ENCODE measurements around the gene ACOX1. TPM values are rescaled to one million over a fixed set of nuclear protein-coding genes. Genes with fewer than 3 reads are reported as not detected.

ACOX1 gene
- polyA plus RNA-seq, 1 of the 3 experiments (the other 2 are of a cell fraction), result 21.5 TPM

GRCh38 chr17:76022973-76023899, 44.3 kb upstream of the ACOX1 start:
- no peak overlapping the region for H3K4me2 ChIP-seq
- CTCF ChIA-PET, result interaction anchor here (0.9 to 1.7 kb wide), 4 partner anchors 9 to 275 kb away, joined by 3 to 6 read pairs (median 4); no protein-coding TSS in a partner anchor
- no peaks in the 10 kb centered on the region for H4K20me1 ChIP-seq (ENCODE audit: insufficient read depth)
- no peak for TF ChIP-seq FOSL2 (IDR thresholded peaks at IDR 0.05; ENCODE audit: borderline replicate concordance, low read depth)
- TF ChIP-seq TCF12 (IDR thresholded peaks at IDR 0.05), result no peak
- TF ChIP-seq MEF2A (IDR thresholded peaks at IDR 0.05; ENCODE audit: borderline replicate concordance, low read depth), result no peak
- no peak for TF ChIP-seq REST (IDR thresholded peaks at IDR 0.05; ENCODE audit: low read depth, low read length)
- TF ChIP-seq RXRA (IDR thresholded peaks at IDR 0.05; ENCODE audit: borderline replicate concordance, low read depth), result no peak
- no peak overlapping the region for H2AFZ ChIP-seq (ENCODE audit: low read depth)
- peaks cover 0 to 4% of the 10 kb centered on the region in 2 experiments; a peak in 1 of 4 replicates for H3K4me1 ChIP-seq (ENCODE audit: control insufficient read depth in 1 of 2, insufficient read depth in 2 of 2, low read depth in 1 of 2, low read length in 1 of 2)
- H3K9ac ChIP-seq, result no peak overlapping the region
- POLR2A ChIA-PET, result no interaction called here
- no peaks in the 10 kb centered on the region for H3K9me2 ChIP-seq
- 87% methylated on average over 21 of the region's 28 CpGs for WGBS (ENCODE audit: low lambda C conversion rate)
- no peak for DNase-seq
- no peaks in the 10 kb centered on the region for H3K27me3 ChIP-seq (ENCODE audit: insufficient read depth)
- no peak overlapping the region for H3K4me3 ChIP-seq (ENCODE audit: low read depth in 2 of 2, low read length in 1 of 2)
- no peaks in the 10 kb centered on the region for H3K79me2 ChIP-seq (ENCODE audit: insufficient read depth)
- no peaks in the 10 kb centered on the region for H3K36me3 ChIP-seq (replicated peaks in 1 of 2; ENCODE audit: control insufficient read depth in 1 of 2, insufficient read depth in 2 of 2, low read length in 1 of 2)
- H3K9me3 ChIP-seq, result no peaks in the 10 kb centered on the region
- no peak overlapping the region for H3K27ac ChIP-seq (ENCODE audit: low read depth in 2 of 2, low read length in 1 of 2)
- peaks cover 9% of the 10 kb centered on the region for H3F3A ChIP-seq (replicated peaks; ENCODE audit: insufficient read depth)

GRCh38 chr17:76022285-76022684, 43.3 kb upstream of the ACOX1 start:
- no peak for TF ChIP-seq FOSL2 (IDR thresholded peaks at IDR 0.05; ENCODE audit: borderline replicate concordance, low read depth)
- no peak for TF ChIP-seq TEAD4 (IDR thresholded peaks at IDR 0.05; ENCODE audit: borderline replicate concordance, insufficient read depth)
- TF ChIP-seq TCF12 (IDR thresholded peaks at IDR 0.05), result no peak
- no peak for TF ChIP-seq RCOR1 (IDR thresholded peaks at IDR 0.05; ENCODE audit: low read length)
- no peak for TF ChIP-seq RFX5 (IDR thresholded peaks at IDR 0.05; ENCODE audit: low read length)
- TF ChIP-seq SIN3A (IDR thresholded peaks at IDR 0.05; ENCODE audit: borderline replicate concordance, low read depth, low read length), result no peak
- no peak for TF ChIP-seq USF1 (IDR thresholded peaks at IDR 0.05; ENCODE audit: borderline replicate concordance, low read depth)
- no peak for TF ChIP-seq MEF2A (IDR thresholded peaks at IDR 0.05; ENCODE audit: borderline replicate concordance, low read depth)
- no peak for TF ChIP-seq JUND (IDR thresholded peaks at IDR 0.05)
- no peak for TF ChIP-seq GATA2 (CRISPR knock-in tag; IDR thresholded peaks at IDR 0.05)
- TF ChIP-seq EP300 (IDR thresholded peaks at IDR 0.05; ENCODE audit: borderline replicate concordance in 1 of 2, low read depth in 1 of 2, low read length in 1 of 2), result no peak
- TF ChIP-seq EZH2phosphoT487 (IDR thresholded peaks at IDR 0.05; ENCODE audit: borderline replicate concordance, low read depth), result no peak
- TF ChIP-seq FOXM1 (IDR thresholded peaks at IDR 0.05; ENCODE audit: low read depth), result no peak
- TF ChIP-seq SMC3 (IDR thresholded peaks at IDR 0.05; ENCODE audit: low read depth, low read length), result no peak
- TF ChIP-seq POLR2AphosphoS5 (IDR thresholded peaks at IDR 0.05; ENCODE audit: low read depth, low read length), result no peak
- no peak for TF ChIP-seq NFIC (IDR thresholded peaks at IDR 0.05; ENCODE audit: borderline replicate concordance)
- TF ChIP-seq USF2 (IDR thresholded peaks at IDR 0.05; ENCODE audit: borderline replicate concordance, low read depth, low read length), result no peak
- TF ChIP-seq ELF1 (IDR thresholded peaks at IDR 0.05), result no peak
- no peak for TF ChIP-seq TAF1 (IDR thresholded peaks at IDR 0.05; ENCODE audit: borderline replicate concordance, low read depth, low read length)
- Histone ChIP-seq H4K20me1 (ENCODE audit: insufficient read depth) (no peaks in the 10 kb centered on the region), H3K79me2 (ENCODE audit: insufficient read depth) (no peaks in the 10 kb centered on the region), H3K27me3 (ENCODE audit: insufficient read depth) (no peaks in the 10 kb centered on the region), H3F3A (replicated peaks; ENCODE audit: insufficient read depth) (peaks cover 9% of the 10 kb centered on the region), H3K4me1 (ENCODE audit: control insufficient read depth in 1 of 2, insufficient read depth in 2 of 2, low read depth in 1 of 2, low read length in 1 of 2) (peaks cover 0 to 3% of the 10 kb centered on the region in 2 experiments; a peak in 1 of 4 replicates), H3K4me3 (ENCODE audit: low read depth in 2 of 2, low read length in 1 of 2) (no peak overlapping the region), H3K27ac (ENCODE audit: low read depth in 2 of 2, low read length in 1 of 2) (no peak overlapping the region), H2AFZ (ENCODE audit: low read depth) (no peak overlapping the region), H3K4me2 (no peak overlapping the region), H3K9ac (no peak overlapping the region), H3K9me2 (no peaks in the 10 kb centered on the region), H3K9me3 (no peaks in the 10 kb centered on the region), H3K36me3 (replicated peaks in 1 of 2; ENCODE audit: control insufficient read depth in 1 of 2, insufficient read depth in 2 of 2, low read length in 1 of 2) (no peaks in the 10 kb centered on the region)
- ChIA-PET CTCF (interaction anchor here (0.9 to 1.7 kb wide), 3 partner anchors 11 to 276 kb away, joined by 3 to 4 read pairs (median 3); partner anchors contain the start of gene CDK3), POLR2A (no interaction called here)
- no peak for DNase-seq
- 85% methylated on average over 18 of the region's 24 CpGs for WGBS (ENCODE audit: low lambda C conversion rate)

Measured in SK-N-SH (cell line).